HepG2 (cell line): ENCODE measurements around the gene TSPAN9. TPM values are rescaled to one million over a fixed set of nuclear protein-coding genes. Genes with fewer than 3 reads are reported as not detected.

ENCODE experiments used
- ARID5B ChIP-seq: IDR thresholded peaks from 2 replicates; pipeline ENCODE4 v1.4.0; 2020; ENCODE audit warnings: mild to moderate bottlenecking, missing genetic modification reagents
- ELF1 ChIP-seq: sonication (generic); formaldehyde crosslinking; IDR thresholded peaks from 2 replicates; pipeline ENCODE4 v1.4.0; 2020; ENCODE audit warnings: missing genetic modification reagents
- HMG20B ChIP-seq: conservative IDR thresholded peaks from 2 replicates; pipeline ENCODE4 v1.6.1; 2016; ENCODE audit warnings: missing genetic modification reagents, missing compliant biosample characterization
- POLR2AphosphoS5 ChIP-seq: IDR thresholded peaks from 2 replicates; pipeline ENCODE4 v1.6.1; 2012; ENCODE audit warnings: low read depth, low read length
- REXO4 ChIP-seq: sonication (generic); formaldehyde crosslinking; IDR thresholded peaks from 2 replicates; pipeline ENCODE4 v1.8.0; 2022; ENCODE audit warnings: missing genetic modification reagents, mild to moderate bottlenecking, borderline replicate concordance
- SRY ChIP-seq: sonication (generic); formaldehyde crosslinking; IDR thresholded peaks from 2 replicates; pipeline ENCODE4 v1.8.0; 2022; ENCODE audit warnings: mild to moderate bottlenecking, missing genetic modification reagents
- ZNF180 ChIP-seq: sonication (generic); formaldehyde crosslinking; IDR thresholded peaks from 2 replicates; pipeline ENCODE4 v1.4.0; 2020; ENCODE audit warnings: low read depth, missing genetic modification reagents, borderline replicate concordance
- ZNF430 ChIP-seq: sonication (generic); formaldehyde crosslinking; IDR thresholded peaks from 2 replicates; pipeline ENCODE4 v1.9.0; 2021; ENCODE audit warnings: mild to moderate bottlenecking, missing genetic modification reagents
- polyA plus RNA-seq, 8 experiments: library from polyadenylated mRNA; depleted of rRNA in 3 of 8; stranded (reverse) in 7 of 8; unstranded in 1 of 8; fragments of >200 nt; fragmentation: Illumina TruSeq in 4 of 8; extraction: Trizol in 4 of 8; gene quantifications; 2 replicates each; pipeline versions ENCODE4 v1.2.1 to v1.2.3, GENCODE V29; 2011 to 2016; ENCODE audit warnings: low read depth in 4 of 8, missing spikeins in 1 of 8, mixed read lengths in 1 of 8; ENCODE audit not compliant: insufficient read depth in 1 of 8
- total RNA-seq, 5 experiments: library from RNA; depleted of rRNA; stranded (reverse); fragments of >200 nt; fragmentation: Illumina TruSeq; extraction: Trizol; gene quantifications; 2 replicates each; pipeline ENCODE4 v1.2.3, GENCODE V29; 2016; ENCODE audit warnings: low read depth in 1 of 5
- TF ChIP-seq, protein P1 (sequence below): sonication (generic); formaldehyde crosslinking; IDR thresholded peaks from 2 replicates; pipeline ENCODE4 v1.4.0; 2020; ENCODE audit warnings: missing genetic modification reagents
- TF ChIP-seq, protein P2 (sequence below): sonication (generic); formaldehyde crosslinking; IDR thresholded peaks from 2 replicates; pipeline ENCODE4 v1.8.0; 2023; ENCODE audit warnings: mild to moderate bottlenecking, missing genetic modification reagents

Gene TSPAN9
- total and polyA plus RNA-seq, 2 of the 13 experiments (the other 11 are each of a cell fraction or from before 2014, with no cell fraction given) = 18.1 to 42.3 TPM

GRCh38 chr12:3233797-3234196 is 156.6 kb downstream of the TSPAN9 start (continued):
- no peak for TF ChIP-seq ZNF430 (CRISPR knock-in tag)
- no peak for TF ChIP-seq HMG20B (CRISPR knock-in tag)
- TF ChIP-seq ZNF180 (CRISPR knock-in tag) = no peak
- no peak for TF ChIP-seq ARID5B (CRISPR knock-in tag)
- TF ChIP-seq ELF1 = no peak
- TF ChIP-seq REXO4 (CRISPR knock-in tag) = no peak
- TF ChIP-seq, protein P1, sequence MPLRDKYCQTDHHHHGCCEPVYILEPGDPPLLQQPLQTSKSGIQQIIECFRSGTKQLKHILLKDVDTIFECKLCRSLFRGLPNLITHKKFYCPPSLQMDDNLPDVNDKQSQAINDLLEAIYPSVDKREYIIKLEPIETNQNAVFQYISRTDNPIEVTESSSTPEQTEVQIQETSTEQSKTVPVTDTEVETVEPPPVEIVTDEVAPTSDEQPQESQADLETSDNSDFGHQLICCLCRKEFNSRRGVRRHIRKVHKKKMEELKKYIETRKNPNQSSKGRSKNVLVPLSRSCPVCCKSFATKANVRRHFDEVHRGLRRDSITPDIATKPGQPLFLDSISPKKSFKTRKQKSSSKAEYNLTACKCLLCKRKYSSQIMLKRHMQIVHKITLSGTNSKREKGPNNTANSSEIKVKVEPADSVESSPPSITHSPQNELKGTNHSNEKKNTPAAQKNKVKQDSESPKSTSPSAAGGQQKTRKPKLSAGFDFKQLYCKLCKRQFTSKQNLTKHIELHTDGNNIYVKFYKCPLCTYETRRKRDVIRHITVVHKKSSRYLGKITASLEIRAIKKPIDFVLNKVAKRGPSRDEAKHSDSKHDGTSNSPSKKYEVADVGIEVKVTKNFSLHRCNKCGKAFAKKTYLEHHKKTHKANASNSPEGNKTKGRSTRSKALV (CRISPR knock-in tag) = no peak
- no peak for TF ChIP-seq POLR2AphosphoS5
- TF ChIP-seq SRY (CRISPR knock-in tag) = no peak
- TF ChIP-seq, protein P2, sequence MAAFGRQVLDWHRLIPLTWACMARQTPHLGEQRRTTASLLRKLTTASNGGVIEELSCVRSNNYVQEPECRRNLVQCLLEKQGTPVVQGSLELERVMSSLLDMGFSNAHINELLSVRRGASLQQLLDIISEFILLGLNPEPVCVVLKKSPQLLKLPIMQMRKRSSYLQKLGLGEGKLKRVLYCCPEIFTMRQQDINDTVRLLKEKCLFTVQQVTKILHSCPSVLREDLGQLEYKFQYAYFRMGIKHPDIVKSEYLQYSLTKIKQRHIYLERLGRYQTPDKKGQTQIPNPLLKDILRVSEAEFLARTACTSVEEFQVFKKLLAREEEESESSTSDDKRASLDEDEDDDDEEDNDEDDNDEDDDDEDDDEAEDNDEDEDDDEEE (CRISPR knock-in tag) = no peak
